ENCODE results near the gene GANAB. TPM values are rescaled to one million over a fixed set of nuclear protein-coding genes. Genes with fewer than 3 reads are reported as not detected.

The GANAB gene
- total RNA-seq, 1 experiment from 2014 or later: 364 TPM

DNA sequence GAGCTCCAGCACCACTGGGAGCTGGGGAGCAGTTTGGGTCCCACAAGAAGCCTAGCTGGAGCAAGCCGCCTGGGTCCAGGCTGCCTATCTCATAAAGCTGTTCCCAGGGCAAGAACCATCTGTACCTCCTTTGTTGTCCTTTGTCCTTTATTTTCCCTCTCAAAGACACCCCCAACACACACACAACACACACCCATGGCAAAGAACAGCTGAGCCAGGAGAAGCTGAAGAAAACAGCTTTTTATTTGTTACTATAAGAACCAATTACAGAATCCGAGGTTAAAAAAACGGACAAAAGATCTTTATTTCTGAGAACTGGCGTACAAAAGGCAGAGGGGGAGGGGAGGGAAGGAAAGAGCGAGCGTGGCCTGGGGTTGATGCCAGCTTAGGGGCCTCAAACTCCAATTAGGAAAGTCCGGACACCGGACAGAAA lies 53.4 kb downstream of the GANAB start:
- Mint-ChIP-seq H3K27me3 (ENCODE audit: insufficient read depth, unreplicated experiment) (no peaks in the 10 kb centered on the region), H3K27ac (ENCODE audit: low read depth, unreplicated experiment) (peak overlapping the region; percentile 27), H3K4me3 (ENCODE audit: unreplicated experiment) (no peak overlapping the region), H3K4me1 (ENCODE audit: insufficient read depth, unreplicated experiment) (peaks cover 17% of the 10 kb centered on the region), H3K9me3 (ENCODE audit: unreplicated experiment) (no peaks in the 10 kb centered on the region), H3K36me3 (ENCODE audit: insufficient read depth, unreplicated experiment) (peaks cover 84% of the 10 kb centered on the region)
- ChIA-PET POLR2A (interaction anchor here (0.7 to 6.6 kb wide), 15 partner anchors 8 to 622 kb away, joined by 3 to 164 read pairs (median 35); partner anchors contain the start of genes AHNAK, B3GAT3, C11orf98 and CSKMT), CTCF (interaction anchor here (0.6 to 3.9 kb wide), 19 partner anchors 14 to 212 kb away, joined by 3 to 39 read pairs (median 4); partner anchors contain the start of genes B3GAT3, C11orf98, CSKMT and EML3)
- DNase-seq (ENCODE audit: unreplicated experiment): no peak
- BruUV-seq (replicated peaks): no TSS peak
- TF ChIP-seq, protein P1, sequence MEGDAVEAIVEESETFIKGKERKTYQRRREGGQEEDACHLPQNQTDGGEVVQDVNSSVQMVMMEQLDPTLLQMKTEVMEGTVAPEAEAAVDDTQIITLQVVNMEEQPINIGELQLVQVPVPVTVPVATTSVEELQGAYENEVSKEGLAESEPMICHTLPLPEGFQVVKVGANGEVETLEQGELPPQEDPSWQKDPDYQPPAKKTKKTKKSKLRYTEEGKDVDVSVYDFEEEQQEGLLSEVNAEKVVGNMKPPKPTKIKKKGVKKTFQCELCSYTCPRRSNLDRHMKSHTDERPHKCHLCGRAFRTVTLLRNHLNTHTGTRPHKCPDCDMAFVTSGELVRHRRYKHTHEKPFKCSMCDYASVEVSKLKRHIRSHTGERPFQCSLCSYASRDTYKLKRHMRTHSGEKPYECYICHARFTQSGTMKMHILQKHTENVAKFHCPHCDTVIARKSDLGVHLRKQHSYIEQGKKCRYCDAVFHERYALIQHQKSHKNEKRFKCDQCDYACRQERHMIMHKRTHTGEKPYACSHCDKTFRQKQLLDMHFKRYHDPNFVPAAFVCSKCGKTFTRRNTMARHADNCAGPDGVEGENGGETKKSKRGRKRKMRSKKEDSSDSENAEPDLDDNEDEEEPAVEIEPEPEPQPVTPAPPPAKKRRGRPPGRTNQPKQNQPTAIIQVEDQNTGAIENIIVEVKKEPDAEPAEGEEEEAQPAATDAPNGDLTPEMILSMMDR (IDR thresholded peaks at IDR 0.05; ENCODE audit: unreplicated experiment): no peak
- intact Hi-C loops (cut with micrococcal nuclease): loop anchor here (2.0 to 5.0 kb wide), 2 partner anchors 20 to 79 kb away; partner anchors contain the start of genes EML3, LBHD1, ROM1 and UQCC3

DNA sequence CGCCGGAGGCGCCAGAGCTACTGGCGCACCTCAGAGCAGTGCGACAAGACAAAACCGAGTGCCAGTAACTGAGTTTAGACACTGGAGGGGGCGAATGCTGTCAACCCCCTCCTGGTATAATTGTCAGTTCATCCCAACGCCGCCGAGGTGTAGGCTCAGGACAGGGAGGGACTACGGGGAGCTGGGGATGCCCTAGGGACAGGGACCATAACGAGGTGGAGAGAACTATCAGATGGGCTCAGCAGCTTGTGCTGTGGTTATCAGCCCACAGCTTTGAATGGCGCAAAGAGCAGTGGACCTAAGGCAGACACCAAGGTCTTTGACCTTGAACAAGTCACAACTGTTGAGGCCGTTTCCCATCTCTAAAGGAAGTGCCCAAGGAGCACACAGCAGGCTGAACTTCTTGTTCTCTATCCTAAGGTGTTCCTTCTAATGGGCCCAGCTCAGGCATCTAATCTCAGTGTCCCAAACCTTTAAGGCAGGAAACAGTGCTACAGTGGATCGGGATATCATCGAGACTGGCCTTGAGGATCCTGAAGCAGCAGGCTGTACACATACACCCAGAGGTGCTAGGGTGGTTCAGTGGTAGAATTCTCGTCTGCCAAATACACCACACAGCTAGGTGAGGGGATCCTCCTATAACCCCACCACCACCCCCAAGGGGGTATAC lies 54.1 kb downstream of the GANAB start:
- H3K4me1 Mint-ChIP-seq (ENCODE audit: insufficient read depth, unreplicated experiment): peaks cover 12% of the 10 kb centered on the region
- H3K27me3 Mint-ChIP-seq (ENCODE audit: insufficient read depth, unreplicated experiment): no peaks in the 10 kb centered on the region
- peaks cover 82% of the 10 kb centered on the region for H3K36me3 Mint-ChIP-seq (ENCODE audit: insufficient read depth, unreplicated experiment)
- ChIA-PET POLR2A (interaction anchor here (0.6 to 6.6 kb wide), 51 partner anchors 9 to 1653 kb away, joined by 3 to 164 read pairs (median 7); partner anchors contain the start of genes AHNAK, B3GAT3, C11orf98 and CSKMT), CTCF (interaction anchor here (0.6 to 3.9 kb wide), 26 partner anchors 15 to 211 kb away, joined by 3 to 39 read pairs (median 4); partner anchors contain the start of genes B3GAT3, C11orf98, CSKMT and EML3)
- no peaks in the 10 kb centered on the region for H3K9me3 Mint-ChIP-seq (ENCODE audit: unreplicated experiment)
- BruUV-seq (replicated peaks): TSS peak; percentile 97
- peak overlapping the region; percentile 96 for H3K4me3 Mint-ChIP-seq (ENCODE audit: unreplicated experiment)
- peak overlapping the region; percentile 95 for H3K27ac Mint-ChIP-seq (ENCODE audit: low read depth, unreplicated experiment)
- intact Hi-C loops (cut with micrococcal nuclease): loop anchor here (2.0 to 5.0 kb wide), 2 partner anchors 21 to 80 kb away; partner anchors contain the start of genes EML3, LBHD1, ROM1 and UQCC3
- TF ChIP-seq, protein P1 (IDR thresholded peaks at IDR 0.05; ENCODE audit: unreplicated experiment): no peak
- DNase-seq (ENCODE audit: unreplicated experiment): no peak

DNA sequence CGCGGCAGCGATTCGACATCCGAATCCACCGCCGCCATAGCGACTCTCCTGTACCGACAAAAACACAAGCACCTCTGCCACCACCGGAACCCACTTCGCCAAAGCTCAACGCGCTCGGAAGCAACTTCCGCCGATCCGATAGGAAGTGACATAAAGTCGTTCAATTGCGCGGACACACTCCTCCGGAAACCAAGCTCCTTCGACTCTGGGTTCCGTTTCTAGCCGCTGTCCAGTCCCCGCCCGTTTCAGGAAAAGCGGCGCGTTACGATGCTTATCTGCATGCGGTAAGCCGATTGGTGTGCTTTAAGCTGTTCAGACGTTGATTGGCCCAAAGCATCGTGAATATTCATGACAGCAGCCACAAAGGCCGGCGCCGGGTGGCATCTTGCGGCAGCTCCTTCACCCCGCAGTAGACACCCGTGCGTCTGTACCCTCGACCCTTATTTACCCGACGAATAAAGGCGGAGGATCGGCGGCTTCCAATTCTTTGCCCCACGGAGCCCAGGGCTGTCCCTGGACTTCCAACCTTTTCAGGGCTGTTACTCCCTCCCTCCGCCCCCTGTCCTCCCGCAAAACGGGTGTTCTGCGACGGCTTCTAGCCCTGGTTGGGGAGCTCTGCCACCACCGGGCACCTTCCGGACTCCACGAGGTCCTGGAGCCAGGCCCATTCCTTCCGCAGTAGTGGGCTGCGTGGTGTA lies 54.8 kb downstream of the GANAB start, which contains the start of gene TUT1:
TUT1 (minus strand) TSS at position 76 of the 698 bp plus-strand sequence; CDS start at position 38, 38 bp downstream.
- intact Hi-C loops (cut with micrococcal nuclease): loop anchor here (1.0 to 5.0 kb wide), 4 partner anchors 17 to 81 kb away; partner anchors contain the start of genes B3GAT3, EML3, LBHD1 and ROM1
- peaks cover 12% of the 10 kb centered on the region for H3K4me1 Mint-ChIP-seq (ENCODE audit: insufficient read depth, unreplicated experiment)
- no peaks in the 10 kb centered on the region for H3K9me3 Mint-ChIP-seq (ENCODE audit: unreplicated experiment)
- H3K4me3 Mint-ChIP-seq (ENCODE audit: unreplicated experiment): peak within 1 kb of the TSS; percentile 96
- peak; percentile 99 for DNase-seq (ENCODE audit: unreplicated experiment)
- H3K36me3 Mint-ChIP-seq (ENCODE audit: insufficient read depth, unreplicated experiment): peaks cover 82% of the 10 kb centered on the region
- CTCF ChIA-PET: interaction anchor here (0.6 to 3.9 kb wide), 21 partner anchors 17 to 210 kb away, joined by 3 to 39 read pairs (median 4); partner anchors contain the start of genes B3GAT3, C11orf98, CSKMT and EML3
- H3K27me3 Mint-ChIP-seq (ENCODE audit: insufficient read depth, unreplicated experiment): no peaks in the 10 kb centered on the region
- no TSS peak for BruUV-seq (replicated peaks)
- H3K27ac Mint-ChIP-seq (ENCODE audit: low read depth, unreplicated experiment): peak within 1 kb of the TSS; percentile 95
- POLR2A ChIA-PET: interaction anchor here (0.6 to 6.6 kb wide), 60 partner anchors 9 to 1654 kb away, joined by 3 to 164 read pairs (median 6); partner anchors contain the start of genes AHNAK, B3GAT3, C11orf98 and CSKMT
- TF ChIP-seq, protein P1 (IDR thresholded peaks at IDR 0.05; ENCODE audit: unreplicated experiment): no peak
